CD4-positive, alpha-beta T cell treated with Interleukin-15 for 4 hours (primary cell): ENCODE measurements around the gene B3GALT5.
"Not testable (repeated sequence)": the region's sequence is repeated elsewhere in the genome, so short reads cannot be mapped to it uniquely, and the experiment has no call there.

Experiments
- DNase-seq: peaks from one replicate; pipeline ENCODE4 v3.0.0-alpha.2; 2020; ENCODE audit warnings: low spot score

B3GALT5 gene, protein sequence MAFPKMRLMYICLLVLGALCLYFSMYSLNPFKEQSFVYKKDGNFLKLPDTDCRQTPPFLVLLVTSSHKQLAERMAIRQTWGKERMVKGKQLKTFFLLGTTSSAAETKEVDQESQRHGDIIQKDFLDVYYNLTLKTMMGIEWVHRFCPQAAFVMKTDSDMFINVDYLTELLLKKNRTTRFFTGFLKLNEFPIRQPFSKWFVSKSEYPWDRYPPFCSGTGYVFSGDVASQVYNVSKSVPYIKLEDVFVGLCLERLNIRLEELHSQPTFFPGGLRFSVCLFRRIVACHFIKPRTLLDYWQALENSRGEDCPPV

GRCh38 chr21:39612233-39613040 is at the start of gene B3GALT5:
TSS of gene B3GALT5 (plus strand) at chr21:39612940. CDS start at chr21:39660560, 47,620 bp downstream.
- DNase-seq, result no peak

DNA sequence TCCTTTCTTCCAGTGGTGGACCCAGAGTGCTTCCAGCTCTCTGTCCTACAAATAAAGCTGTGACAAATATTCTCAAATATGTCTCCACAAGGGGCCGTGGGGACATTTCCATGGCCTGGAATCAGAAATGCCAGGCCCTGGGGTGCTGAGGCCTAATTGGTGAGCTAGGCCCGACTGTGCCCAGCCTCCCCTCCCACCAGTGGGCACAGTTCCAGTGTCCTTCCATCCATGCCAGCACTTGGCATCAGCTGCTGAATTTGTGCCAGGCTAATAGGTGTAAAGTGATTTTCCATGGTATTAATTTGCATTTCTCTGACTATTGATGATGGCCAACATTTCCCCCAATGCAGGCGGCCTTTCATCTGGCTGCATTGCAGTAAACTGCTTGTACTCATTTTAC is 48.5 kb upstream of the B3GALT5 start:
- DNase-seq, result no peak

DNA sequence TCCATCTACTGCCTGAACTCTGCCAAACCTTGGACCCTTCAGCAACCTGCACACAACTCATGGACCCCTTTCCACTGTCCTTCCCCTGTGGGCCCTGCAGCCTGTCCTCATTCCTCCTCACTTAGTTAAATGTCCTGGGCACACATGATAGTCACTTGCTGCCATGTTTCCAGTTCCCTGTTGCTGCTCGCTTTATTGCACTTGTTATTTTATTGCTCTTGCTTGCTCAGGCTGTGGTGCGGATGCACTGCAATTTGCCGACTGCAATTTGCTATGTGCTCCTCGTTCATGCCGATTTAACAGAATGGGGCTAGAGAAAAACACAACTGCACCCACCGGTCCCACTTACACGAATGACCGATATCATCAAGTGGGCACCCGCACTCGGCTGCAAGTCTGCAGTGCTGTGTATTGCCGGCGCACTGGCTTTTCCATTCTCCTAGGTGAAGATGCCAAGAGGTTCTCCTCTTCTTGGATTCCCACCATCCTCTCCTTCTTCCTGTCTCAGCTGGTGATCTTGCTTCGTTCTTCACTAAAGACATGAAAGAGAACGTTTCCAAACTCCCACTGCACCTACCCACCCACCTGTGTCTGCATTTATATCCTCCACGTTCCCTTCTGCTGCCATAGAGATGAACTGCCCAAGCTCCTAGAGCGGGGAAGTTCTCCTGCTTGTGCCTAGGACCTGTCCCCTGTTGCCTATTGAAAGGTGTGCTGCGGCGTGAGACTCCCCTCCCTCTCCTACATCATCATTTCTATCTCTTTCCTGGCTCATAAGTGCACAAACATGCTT is 45.4 kb upstream of the B3GALT5 start:
- no peak for DNase-seq

DNA sequence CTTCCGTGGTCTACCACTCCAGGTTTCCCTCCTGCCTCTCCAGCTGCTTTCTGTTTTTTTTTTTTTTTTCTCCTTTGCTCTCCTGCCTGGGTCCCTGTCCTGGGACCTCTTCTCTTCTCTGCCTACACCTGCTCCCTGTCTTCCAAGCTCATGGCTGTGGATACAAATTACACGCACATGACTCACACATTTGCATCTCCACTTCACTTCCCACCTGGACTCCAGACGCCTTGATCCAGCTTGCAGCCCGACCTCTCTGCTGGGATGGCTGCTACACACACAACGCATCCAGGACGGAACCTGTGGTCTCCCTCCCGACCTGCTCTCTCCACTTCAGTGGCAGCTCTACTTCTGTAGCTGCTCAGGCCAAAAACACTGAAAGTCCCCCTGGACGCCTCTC is 44.4 kb upstream of the B3GALT5 start:
- DNase-seq, result no peak

DNA sequence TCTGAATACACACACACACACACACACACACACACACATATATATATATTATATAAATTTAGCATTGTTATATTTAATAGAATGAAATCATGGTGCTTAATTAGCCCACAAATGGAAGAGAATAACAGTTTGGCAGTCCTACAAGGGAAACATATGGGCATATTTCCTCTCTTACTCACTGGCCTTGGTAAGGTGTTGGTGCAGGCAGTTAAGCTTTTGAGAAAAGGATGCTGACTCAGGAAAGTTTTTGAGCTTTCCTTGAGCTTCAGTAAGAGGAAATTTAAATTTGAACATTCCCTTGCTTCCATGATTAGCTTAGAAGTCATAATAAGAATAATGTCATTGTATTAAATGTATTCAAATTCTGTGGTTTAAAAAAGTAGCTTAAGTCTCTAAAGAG is 37.0 kb upstream of the B3GALT5 start:
- DNase-seq, result no peak

GRCh38 chr21:39576518-39577128 is 36.1 kb upstream of the B3GALT5 start:
- no peak for DNase-seq

DNA sequence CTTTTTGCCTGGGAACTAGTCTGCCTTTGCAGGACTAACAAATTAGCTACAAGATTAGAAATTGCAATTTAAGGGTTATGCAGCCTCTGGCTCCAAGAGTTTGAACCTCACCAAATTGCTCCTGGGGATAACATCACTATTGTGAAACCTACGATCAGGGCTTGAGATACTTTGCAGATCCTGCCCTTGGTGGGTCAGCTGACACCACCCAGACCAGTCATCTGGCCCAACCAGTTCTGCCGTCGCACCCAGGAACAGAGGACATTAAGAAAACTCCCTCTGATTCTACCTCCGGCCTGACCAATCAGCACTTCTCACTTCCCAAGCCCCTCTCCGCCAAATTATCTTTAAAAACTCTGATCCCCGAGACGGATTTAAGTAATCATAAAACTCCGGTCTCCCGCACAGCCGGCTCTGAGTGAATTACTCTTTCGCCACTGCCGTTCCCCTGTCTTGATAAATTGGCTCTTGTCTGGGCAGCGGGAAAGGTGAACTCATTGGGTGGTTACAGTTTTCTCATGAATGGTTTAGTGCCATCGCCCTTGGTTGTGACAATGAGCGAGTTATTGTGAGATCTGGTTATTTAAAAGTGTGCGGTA is 32.9 kb upstream of the B3GALT5 start:
- DNase-seq, result no peak

DNA sequence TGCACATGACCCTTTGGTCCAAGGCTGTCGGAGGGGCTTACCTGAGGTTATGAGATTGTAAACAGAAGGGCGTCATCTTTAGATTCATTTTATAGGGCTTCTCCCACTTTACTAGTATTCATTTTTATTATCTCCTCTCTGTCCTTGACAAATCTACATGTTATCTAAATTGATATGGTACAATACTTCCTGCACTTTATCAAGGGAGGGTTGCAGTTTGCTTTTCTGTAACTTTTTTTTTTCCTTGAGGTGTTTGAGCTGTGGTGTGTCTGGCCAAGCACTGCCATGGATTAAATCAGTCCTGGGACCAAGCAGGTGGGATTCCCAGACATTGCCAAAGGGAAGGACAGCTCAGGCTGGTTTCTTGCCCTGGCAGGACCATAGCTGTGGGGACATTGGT is 32.0 kb upstream of the B3GALT5 start:
- DNase-seq, result no peak

GRCh38 chr21:39581414-39581813 is 31.3 kb upstream of the B3GALT5 start:
- no peak for DNase-seq

GRCh38 chr21:39582749-39583148 is 30.0 kb upstream of the B3GALT5 start:
- no peak for DNase-seq

- not testable (repeated sequence) for DNase-seq
Measured at GRCh38 chr21:39583586-39583985, 29.2 kb upstream of the B3GALT5 start.

- DNase-seq, result no peak
Measured at GRCh38 chr21:39587376-39587775, 25.4 kb upstream of the B3GALT5 start.

- DNase-seq, result no peak
Measured at GRCh38 chr21:39588884-39589283, 23.9 kb upstream of the B3GALT5 start.

DNA sequence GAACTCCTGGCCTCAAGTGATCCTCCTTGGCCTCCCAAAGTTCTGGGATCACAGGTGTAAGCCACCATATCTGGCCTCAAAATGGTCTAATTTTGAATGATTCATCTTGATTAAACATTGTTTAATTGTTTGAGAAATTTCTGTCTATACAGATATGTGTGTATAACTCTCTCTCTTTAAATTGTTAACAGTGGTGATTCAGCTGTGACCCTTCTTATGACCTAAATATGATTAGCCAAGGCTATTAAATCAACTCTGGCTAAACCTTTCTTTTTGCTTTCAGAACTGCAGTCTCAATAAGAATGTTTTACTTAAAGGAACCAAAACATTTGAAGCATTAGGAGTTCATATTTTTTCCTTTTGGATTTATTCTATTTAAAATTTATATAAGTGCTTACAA is 19.2 kb upstream of the B3GALT5 start:
- DNase-seq, result no peak

- DNase-seq, result no peak
Measured at GRCh38 chr21:39595465-39595864, 17.3 kb upstream of the B3GALT5 start.

GRCh38 chr21:39597595-39597994 is 15.1 kb upstream of the B3GALT5 start:
- no peak for DNase-seq

DNA sequence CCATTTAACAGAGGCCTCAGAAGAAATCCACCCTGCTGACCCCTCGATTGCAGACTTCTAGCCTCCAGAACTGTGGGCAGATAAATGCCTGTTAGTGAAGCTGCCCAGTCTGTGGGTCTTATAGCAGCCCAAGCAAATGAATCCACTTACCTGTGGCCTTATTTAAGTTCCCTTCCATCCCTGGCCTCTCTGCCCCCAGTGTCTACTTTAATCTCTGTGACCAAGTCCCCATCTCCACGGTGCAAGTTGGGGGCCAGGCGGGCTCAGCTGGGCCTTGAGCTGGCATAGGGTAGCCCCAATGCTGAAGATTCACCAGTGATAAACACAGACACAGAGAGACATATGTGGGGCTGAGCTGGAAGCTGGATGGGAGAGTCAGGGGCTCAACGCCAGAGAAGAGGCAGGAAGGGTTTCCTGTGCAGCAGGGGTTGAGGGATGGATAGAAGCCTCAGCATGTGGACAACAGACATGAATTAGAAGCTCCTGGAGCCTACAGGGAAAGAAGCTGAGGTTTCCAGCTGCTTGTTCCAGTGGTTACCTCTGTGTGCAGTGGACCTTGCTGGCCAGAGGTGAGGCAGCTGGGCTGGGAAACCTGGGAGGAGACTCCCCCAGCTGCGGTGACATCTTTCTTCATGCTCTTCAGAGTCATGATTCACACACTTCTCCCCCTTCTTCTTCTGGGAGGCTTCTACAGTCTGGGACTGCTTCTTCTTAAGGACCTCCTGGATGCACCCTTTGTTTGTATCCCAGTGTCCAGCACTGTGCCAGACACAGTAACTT is 13.4 kb upstream of the B3GALT5 start:
- DNase-seq, result no peak

DNA sequence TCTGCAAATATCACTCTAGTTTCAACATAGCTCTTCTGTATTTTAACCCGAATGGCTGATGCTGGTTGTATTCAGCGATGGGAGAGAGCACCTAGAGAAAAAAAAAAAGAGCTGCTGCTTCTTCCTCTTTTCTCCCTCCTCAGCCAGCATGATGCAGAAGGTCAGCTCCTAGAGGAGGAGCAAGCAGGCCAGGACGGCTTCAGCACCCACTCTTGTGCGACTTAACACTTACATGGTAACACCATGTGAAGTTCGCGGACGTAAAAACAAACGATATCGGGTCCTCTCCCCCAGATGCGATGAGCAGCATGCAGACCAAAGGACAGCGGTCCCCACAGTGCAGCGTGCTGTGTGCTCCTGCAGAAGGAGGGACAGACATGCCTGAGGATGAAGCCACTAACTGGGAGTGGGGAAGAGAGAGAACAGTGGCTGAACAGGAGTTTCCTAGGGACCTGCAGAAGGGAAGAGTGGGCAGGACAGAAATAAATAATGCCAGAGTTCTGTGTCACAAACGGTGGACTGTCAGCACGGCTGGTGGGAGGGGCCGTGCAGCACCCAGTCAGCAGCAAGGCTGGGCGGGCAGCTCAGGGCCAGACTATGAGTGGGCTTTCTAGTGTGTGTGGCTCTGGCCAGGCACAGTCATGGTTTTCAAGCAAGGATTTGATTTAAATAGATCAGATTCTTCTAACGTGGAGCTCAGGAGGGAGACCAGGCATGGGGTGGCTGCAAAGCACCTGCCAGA is 11.4 kb upstream of the B3GALT5 start:
- DNase-seq, result no peak

GRCh38 chr21:39602076-39602689 is 10.6 kb upstream of the B3GALT5 start:
- DNase-seq, result no peak

DNA sequence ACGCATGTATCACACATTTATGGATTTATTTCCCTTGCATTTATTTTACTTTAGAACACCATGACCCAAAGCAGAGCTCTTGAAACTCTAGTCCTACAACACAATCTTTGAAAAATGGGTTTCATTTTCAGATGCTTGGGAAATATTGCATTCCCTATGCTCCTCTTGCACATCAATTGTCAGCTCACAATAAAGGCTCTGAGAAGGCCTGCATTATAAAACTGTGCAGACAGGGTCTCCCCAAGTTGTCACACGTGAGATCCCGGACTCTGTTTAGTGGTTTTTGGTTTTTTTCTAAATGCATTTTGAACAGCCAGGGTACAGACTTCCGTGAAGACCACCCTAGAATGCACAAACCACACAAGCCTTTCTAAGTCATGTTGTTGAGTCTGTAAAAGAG is 9.9 kb upstream of the B3GALT5 start:
- DNase-seq, result no peak
